MM.1S (cell line): Measurements from ENCODE around the gene ARHGEF12.

Experiments used
- CTCF ChIP-seq: fragments of 300-600 bp; sonication (generic); IDR thresholded peaks from 2 replicates; pipeline ENCODE4 v1.5.1; 2016; ENCODE audit warnings: antibody characterized with exemption, low read length, mixed read lengths
- EZH2 ChIP-seq: fragments of 300-600 bp; sonication (generic); optimal IDR thresholded peaks from 2 replicates; pipeline ENCODE3; 2017; ENCODE audit warnings: low read depth, mild to moderate bottlenecking, antibody characterized with exemption, low read length, mixed read lengths
- EZH2phosphoT487 ChIP-seq: fragments of 300-600 bp; sonication (generic); IDR thresholded peaks from 2 replicates; pipeline ENCODE4 v1.6.1; 2018; ENCODE audit warnings: antibody characterized with exemption, low read length

GRCh38 chr11:120515186-120515723 lies 179.0 kb downstream of the ARHGEF12 start:
- TF ChIP-seq CTCF (no peak), EZH2 (no peak), EZH2phosphoT487 (no peak)
